ENCODE data around the gene KATNB1.

Gene KATNB1

GRCh38 chr16:57741660-57742191 is 6.2 kb downstream of the KATNB1 start:
- no peaks in the 10 kb centered on the region for H3K9me2 ChIP-seq (replicated peaks; ENCODE audit: insufficient read depth, low read length)
- no peaks in the 10 kb centered on the region for H3F3A ChIP-seq (ENCODE audit: insufficient read depth, low read length)
- H3K27ac ChIP-seq (ENCODE audit: low read length) = no peak overlapping the region
- no peaks in the 10 kb centered on the region for H3K79me2 ChIP-seq (ENCODE audit: low read length)
- no peaks in the 10 kb centered on the region for H3K4me1 ChIP-seq (ENCODE audit: low read length)
- no peaks in the 10 kb centered on the region for H4K20me1 ChIP-seq (ENCODE audit: insufficient read depth, low read length)
- H3K4me2 ChIP-seq (ENCODE audit: low read depth, low read length) = no peak overlapping the region
- no peaks in the 10 kb centered on the region for H3K36me3 ChIP-seq (replicated peaks; ENCODE audit: insufficient read depth, low read length)
- TF ChIP-seq CTCF (IDR thresholded peaks at IDR 0.05; ENCODE audit: low read length) (no peak), EZH2phosphoT487 (IDR thresholded peaks at IDR 0.05; ENCODE audit: low read length) (no peak), EZH2 (optimal IDR thresholded peaks at IDR 0.05; ENCODE audit: low read depth, low read length) (no peak)
- no peak for DNase-seq
- no peak overlapping the region for H3K9ac ChIP-seq (ENCODE audit: low read length)
- H2AFZ ChIP-seq (ENCODE audit: low read length) = no peak overlapping the region
- no peak overlapping the region for H3K4me3 ChIP-seq (ENCODE audit: low read length)
- no peaks in the 10 kb centered on the region for H3K27me3 ChIP-seq (replicated peaks; ENCODE audit: insufficient read depth, low read length)
- H3K9me3 ChIP-seq (replicated peaks; ENCODE audit: insufficient read depth, low read length) = no peaks in the 10 kb centered on the region

- Histone ChIP-seq H3K4me1 (ENCODE audit: low read length) (no peaks in the 10 kb centered on the region), H3K27ac (ENCODE audit: low read length) (no peak overlapping the region), H3K79me2 (ENCODE audit: low read length) (no peaks in the 10 kb centered on the region), H3K27me3 (replicated peaks; ENCODE audit: insufficient read depth, low read length) (no peaks in the 10 kb centered on the region), H2AFZ (ENCODE audit: low read length) (no peak overlapping the region), H4K20me1 (ENCODE audit: insufficient read depth, low read length) (no peaks in the 10 kb centered on the region), H3K9ac (ENCODE audit: low read length) (no peak overlapping the region), H3K9me2 (replicated peaks; ENCODE audit: insufficient read depth, low read length) (no peaks in the 10 kb centered on the region), H3K4me3 (ENCODE audit: low read length) (no peak overlapping the region), H3F3A (ENCODE audit: insufficient read depth, low read length) (no peaks in the 10 kb centered on the region), H3K36me3 (replicated peaks; ENCODE audit: insufficient read depth, low read length) (no peaks in the 10 kb centered on the region), H3K4me2 (ENCODE audit: low read depth, low read length) (no peak overlapping the region), H3K9me3 (replicated peaks; ENCODE audit: insufficient read depth, low read length) (no peaks in the 10 kb centered on the region)
- DNase-seq = no peak
- no peak for TF ChIP-seq CTCF (IDR thresholded peaks at IDR 0.05; ENCODE audit: low read length)
- TF ChIP-seq EZH2phosphoT487 (IDR thresholded peaks at IDR 0.05; ENCODE audit: low read length) = no peak
- no peak for TF ChIP-seq EZH2 (optimal IDR thresholded peaks at IDR 0.05; ENCODE audit: low read depth, low read length)
Observed at GRCh38 chr16:57742543-57742942, 7.0 kb downstream of the KATNB1 start.

DNA sequence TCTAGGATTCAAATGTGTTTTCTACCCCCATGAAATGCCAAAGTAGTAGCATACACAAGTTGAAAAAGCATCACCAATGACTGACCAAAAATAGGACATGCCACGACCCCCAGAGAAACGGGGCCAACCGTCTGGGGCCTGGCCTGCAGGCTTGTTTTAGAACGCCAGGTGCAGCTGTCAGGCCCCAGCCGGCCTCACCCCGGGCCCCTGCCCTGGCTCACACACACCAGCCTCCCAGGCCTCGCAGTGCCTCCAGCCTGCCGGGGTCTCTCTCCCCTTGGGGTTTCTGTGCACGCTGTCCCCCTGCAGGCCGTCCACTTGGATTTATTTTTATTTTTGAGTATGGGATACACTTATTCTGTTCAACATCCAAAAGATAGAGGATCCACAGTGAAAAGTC is 7.9 kb downstream of the KATNB1 start:
- DNase-seq = no peak
- no peaks in the 10 kb centered on the region for H3F3A ChIP-seq (ENCODE audit: insufficient read depth, low read length)
- H3K27me3 ChIP-seq (replicated peaks; ENCODE audit: insufficient read depth, low read length) = no peaks in the 10 kb centered on the region
- H3K4me2 ChIP-seq (ENCODE audit: low read depth, low read length) = no peak overlapping the region
- H3K36me3 ChIP-seq (replicated peaks; ENCODE audit: insufficient read depth, low read length) = no peaks in the 10 kb centered on the region
- no peak overlapping the region for H3K9ac ChIP-seq (ENCODE audit: low read length)
- H3K4me1 ChIP-seq (ENCODE audit: low read length) = no peaks in the 10 kb centered on the region
- no peaks in the 10 kb centered on the region for H4K20me1 ChIP-seq (ENCODE audit: insufficient read depth, low read length)
- H3K79me2 ChIP-seq (ENCODE audit: low read length) = no peaks in the 10 kb centered on the region
- TF ChIP-seq CTCF (IDR thresholded peaks at IDR 0.05; ENCODE audit: low read length) = no peak
- TF ChIP-seq EZH2 (optimal IDR thresholded peaks at IDR 0.05; ENCODE audit: low read depth, low read length) = no peak
- TF ChIP-seq EZH2phosphoT487 (IDR thresholded peaks at IDR 0.05; ENCODE audit: low read length) = no peak
- H3K27ac ChIP-seq (ENCODE audit: low read length) = no peak overlapping the region
- no peak overlapping the region for H2AFZ ChIP-seq (ENCODE audit: low read length)
- no peaks in the 10 kb centered on the region for H3K9me2 ChIP-seq (replicated peaks; ENCODE audit: insufficient read depth, low read length)
- no peaks in the 10 kb centered on the region for H3K9me3 ChIP-seq (replicated peaks; ENCODE audit: insufficient read depth, low read length)
- H3K4me3 ChIP-seq (ENCODE audit: low read length) = no peak overlapping the region

Measured in MM.1S (cell line).